ENCODE measurements around the gene LSM11.

LSM11 gene

GRCh38 chr5:157778121-157778805 is 34.8 kb downstream of the LSM11 start:
- peak; percentile 81 for DNase-seq

- DNase-seq, result no peak
Measured at GRCh38 chr5:157779221-157779620, 35.7 kb downstream of the LSM11 start.

GRCh38 chr5:157785801-157786200 is 42.3 kb downstream of the LSM11 start:
- no peak for DNase-seq

- no peak for DNase-seq
Measured at GRCh38 chr5:157793301-157793700, 49.8 kb downstream of the LSM11 start.

GRCh38 chr5:157799578-157799977 is 56.1 kb downstream of the LSM11 start:
- no peak for DNase-seq

GRCh38 chr5:157800137-157800536 is 56.6 kb downstream of the LSM11 start:
- DNase-seq, result no peak

- DNase-seq, result no peak
Measured at GRCh38 chr5:157802736-157803135, 59.2 kb downstream of the LSM11 start.

- no peak for DNase-seq
Measured at GRCh38 chr5:157808043-157808442, 64.5 kb downstream of the LSM11 start.
